Inflammatory macrophage treated with lipopolysaccharide for 4 hours (primary cell): ENCODE data around the gene SNRPD2.
A peak's percentile ranks its signal among the peaks of the same experiment; 100 is the strongest.
"Not testable (repeated sequence)": the region's sequence is repeated elsewhere in the genome, so short reads cannot be mapped to it uniquely, and the experiment has no call there.

ENCODE experiments used
- DNase-seq: peaks from one replicate; pipeline ENCODE4 v3.0.0-alpha.2; 2020

Gene SNRPD2

GRCh38 chr19:45691516-45692186 lies at the start of gene SNRPD2:
Gene SNRPD2 (minus strand): TSS chr19:45691953. CDS start chr19:45691888, 65 bp downstream.
- DNase-seq = peak; percentile 97

GRCh38 chr19:45739498-45740439 lies 48.0 kb upstream of the SNRPD2 start:
- peak; percentile 61 for DNase-seq

GRCh38 chr19:45733160-45733810 lies 41.5 kb upstream of the SNRPD2 start, which contains the start of gene MEIOSIN:
Gene MEIOSIN (plus strand): TSS chr19:45733439. CDS start chr19:45735377, 1,938 bp downstream.
- no peak for DNase-seq

GRCh38 chr19:45730368-45731288 lies 38.9 kb upstream of the SNRPD2 start, which contains the start of gene FBXO46:
Gene FBXO46 (minus strand): TSS chr19:45730896. CDS start chr19:45713495, 17,401 bp downstream.
- peak; percentile 97 for DNase-seq

- DNase-seq = peak; percentile 29
Observed at GRCh38 chr19:45729800-45730290, 38.1 kb upstream of the SNRPD2 start.

- not testable (repeated sequence) for DNase-seq
Observed at GRCh38 chr19:45728683-45729082, 36.9 kb upstream of the SNRPD2 start.

GRCh38 chr19:45720065-45720464 lies 28.3 kb upstream of the SNRPD2 start:
- not testable (repeated sequence) for DNase-seq

- no peak for DNase-seq
Observed at GRCh38 chr19:45717983-45718650, 26.4 kb upstream of the SNRPD2 start.

GRCh38 chr19:45717131-45717982 lies 25.6 kb upstream of the SNRPD2 start:
- DNase-seq = peak; percentile 100

GRCh38 chr19:45716359-45717130 lies 24.8 kb upstream of the SNRPD2 start:
- DNase-seq = no peak

GRCh38 chr19:45715139-45715538 lies 23.4 kb upstream of the SNRPD2 start:
- peak; percentile 27 for DNase-seq

- no peak for DNase-seq
Observed at GRCh38 chr19:45713141-45713540, 21.4 kb upstream of the SNRPD2 start.

GRCh38 chr19:45712699-45713067 lies 20.9 kb upstream of the SNRPD2 start:
- no peak for DNase-seq

- DNase-seq = no peak
Observed at GRCh38 chr19:45711851-45712698, 20.3 kb upstream of the SNRPD2 start.

GRCh38 chr19:45710356-45711130 lies 18.8 kb upstream of the SNRPD2 start:
- DNase-seq = no peak

- DNase-seq = no peak
Observed at GRCh38 chr19:45705710-45706415, 14.1 kb upstream of the SNRPD2 start.

- no peak for DNase-seq
Observed at GRCh38 chr19:45705115-45705514, 13.4 kb upstream of the SNRPD2 start.
